Esophagus muscularis mucosa (tissue), 4 donors: ENCODE data around the gene DAPK2.

Experiments used
- CTCF ChIP-seq, 3 experiments: fragments of 200-600 bp in 2 of 3; fragments of 450-650 bp in 1 of 3; sonication (generic) in 2 of 3; IDR thresholded peaks; one replicate each; pipeline ENCODE4 v1.5.1; 2017 to 2019; ENCODE audit warnings: antibody characterized with exemption in 3 of 3, mild to moderate bottlenecking in 2 of 3, moderate library complexity in 1 of 3
- EP300 ChIP-seq: sonication (generic); formaldehyde crosslinking; IDR thresholded peaks from one replicate; pipeline ENCODE4 v1.6.1; 2017; ENCODE audit warnings: antibody characterized with exemption
- POLR2A ChIP-seq: fragments of 450-650 bp; IDR thresholded peaks from one replicate; pipeline ENCODE4 v1.6.1; 2017; ENCODE audit warnings: antibody characterized with exemption, moderate library complexity, mild to moderate bottlenecking, low read depth
- POLR2AphosphoS5 ChIP-seq, 2 donors: sonication (generic); formaldehyde crosslinking; IDR thresholded peaks; one replicate each; pipeline ENCODE4 v1.6.1; 2017; ENCODE audit warnings: antibody characterized with exemption in 2 of 2

GRCh38 chr15:64001148-64001547 is 45.1 kb downstream of the DAPK2 start:
- TF ChIP-seq POLR2A (no peak), CTCF (IDR thresholded peaks at IDR 0.05) (no peak), POLR2AphosphoS5 (IDR thresholded peaks at IDR 0.05) (no peak), EP300 (no peak)
